HAP-1 (cell line): ENCODE results near the gene CFAP221.
"Not testable (repeated sequence)": the region's sequence is repeated elsewhere in the genome, so short reads cannot be mapped to it uniquely, and the experiment has no call there.

Experiments used
- DNase-seq, 2 experiments: peaks; one replicate each; pipeline ENCODE4 v3.0.0-alpha.2; 2016 to 2020; ENCODE audit warnings: low spot score in 2 of 2
- H3K27me3 ChIP-seq: fragments of 250-450 bp; sonication (Bioruptor Pico); 2 replicates; pipeline ENCODE4 v1.5.1; 2020; ENCODE audit warnings: low read depth, mild to moderate bottlenecking, moderate library complexity
- H3K36me3 ChIP-seq: fragments of 250-450 bp; sonication (Bioruptor Pico); replicated peaks from 2 replicates; pipeline ENCODE4 v1.5.1; 2020; ENCODE audit warnings: mild to moderate bottlenecking
- H3K4me1 ChIP-seq: fragments of 250-450 bp; sonication (Bioruptor Pico); 2 replicates; pipeline ENCODE4 v1.5.1; 2020; ENCODE audit warnings: mild to moderate bottlenecking
- H3K4me3 ChIP-seq: fragments of 250-450 bp; sonication (Bioruptor Pico); 2 replicates; pipeline ENCODE4 v1.5.1; 2020; ENCODE audit warnings: mild to moderate bottlenecking, moderate library complexity
- H3K9me3 ChIP-seq: fragments of 250-450 bp; sonication (Bioruptor Pico); 2 replicates; pipeline ENCODE4 v1.5.1; 2020; ENCODE audit warnings: mild to moderate bottlenecking, moderate library complexity
- in situ Hi-C: fragments of 300-500 bp; cut with MboI; formaldehyde crosslinking; loops from 3 replicates; pipeline ENCODE4 v1.14.3; 2020; ENCODE audit warnings: low sequenced_read_pairs, inconsistent platforms, mixed read lengths

The CFAP221 gene

DNA sequence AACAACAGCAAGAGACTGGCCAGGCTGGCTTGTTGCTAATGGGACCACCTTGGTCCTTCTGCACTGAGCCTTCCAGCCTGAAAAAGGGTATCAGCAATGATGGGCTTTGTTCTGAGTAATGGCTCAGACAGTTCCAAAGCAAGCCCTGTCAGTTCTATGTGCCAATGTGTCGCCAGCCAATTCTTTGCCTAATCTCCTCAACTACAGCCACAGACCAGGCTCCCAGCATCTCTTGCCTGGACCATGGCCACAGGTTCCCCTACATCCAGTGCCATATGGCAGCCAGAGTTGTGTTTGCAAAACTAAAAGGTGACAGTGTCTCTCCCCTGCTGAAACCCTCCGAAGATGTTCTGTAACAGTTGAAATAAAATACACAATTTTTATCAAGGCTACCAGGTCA, 73.2 kb downstream of the CFAP221 start:
- H3K36me3 ChIP-seq = no peaks in the 10 kb centered on the region
- no peak overlapping the region for H3K4me3 ChIP-seq

DNA sequence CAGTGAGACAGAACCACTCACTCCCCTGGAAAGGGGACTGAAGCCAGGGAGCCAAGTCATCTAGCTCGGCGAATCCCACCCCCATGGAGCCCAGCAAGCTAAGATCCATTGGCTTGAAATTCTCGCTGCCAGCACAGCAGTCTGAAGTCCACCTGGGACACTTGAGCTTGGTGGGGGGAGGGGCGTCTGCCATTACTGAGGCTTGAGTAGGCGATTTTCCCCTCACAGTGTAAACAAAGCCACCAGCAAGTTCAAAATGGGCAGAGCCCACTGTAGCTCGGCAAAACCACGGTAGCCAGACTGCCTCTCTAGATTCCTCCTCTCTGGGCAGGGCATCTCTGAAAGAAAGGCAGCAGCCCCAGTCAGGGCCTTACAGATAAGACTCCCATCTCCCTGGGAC, 74.5 kb downstream of the CFAP221 start:
- H3K4me3 ChIP-seq, H3K27me3 ChIP-seq, H3K4me1 ChIP-seq, H3K36me3 ChIP-seq, DNase-seq, H3K9me3 ChIP-seq, in situ Hi-C loops: not testable (repeated sequence)

More for the DNA sequence above, 73.2 kb downstream of the CFAP221 start:
- Histone ChIP-seq H3K27me3 (no peaks in the 10 kb centered on the region), H3K4me1 (no peaks in the 10 kb centered on the region), H3K9me3 (no peaks in the 10 kb centered on the region)
- DNase-seq = no peak
- in situ Hi-C loops = no loop called here

DNA sequence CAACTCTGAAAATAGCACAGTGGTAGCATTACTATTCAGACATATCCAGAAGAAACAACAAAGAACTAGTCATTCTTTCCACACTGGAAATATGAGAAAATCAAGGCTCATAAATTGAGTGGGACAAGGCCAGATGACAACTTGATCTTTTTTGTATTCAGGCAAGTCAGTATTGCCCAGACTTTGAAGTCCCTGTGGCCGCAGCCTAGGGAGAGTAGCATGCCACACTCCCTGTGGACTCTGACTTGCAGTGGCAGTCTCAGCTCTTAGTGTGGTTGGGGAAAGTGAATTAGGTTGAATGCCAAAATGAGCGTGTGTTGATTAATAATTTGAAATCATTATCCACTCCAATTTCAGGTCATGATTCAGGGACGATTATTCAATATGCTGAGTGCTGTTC, 81.0 kb downstream of the CFAP221 start:
- Histone ChIP-seq H3K36me3 (no peaks in the 10 kb centered on the region), H3K4me3 (no peak overlapping the region), H3K9me3 (no peaks in the 10 kb centered on the region), H3K4me1 (no peaks in the 10 kb centered on the region), H3K27me3 (no peaks in the 10 kb centered on the region)
- DNase-seq = no peak
- in situ Hi-C loops = no loop called here

DNA sequence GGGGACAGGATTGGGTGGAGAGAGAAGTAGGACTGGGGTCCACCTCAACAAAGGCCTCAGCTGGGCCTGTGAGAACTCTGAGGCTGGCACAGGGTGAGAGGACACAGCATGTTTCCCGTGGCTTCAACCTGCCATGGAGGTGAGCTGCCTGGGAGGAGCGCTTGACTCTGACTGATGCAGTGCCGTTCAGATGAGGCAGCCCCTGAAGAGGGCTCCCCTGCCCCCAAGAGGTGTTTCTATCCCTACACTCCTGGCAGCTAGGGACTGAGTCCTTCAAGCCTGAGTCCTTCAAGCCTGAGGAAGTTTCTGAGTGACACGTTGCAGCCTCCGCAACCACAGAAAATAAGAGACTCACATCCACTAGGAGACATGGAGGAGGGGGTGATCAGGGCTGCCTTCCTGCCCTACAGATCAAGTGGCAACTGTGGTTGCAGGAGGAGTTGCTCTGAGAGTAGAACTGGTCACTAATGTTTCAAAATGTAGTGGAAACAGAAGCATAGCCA, 85.1 kb downstream of the CFAP221 start:
- H3K27me3 ChIP-seq = no peaks in the 10 kb centered on the region
- no peak for DNase-seq
- no peaks in the 10 kb centered on the region for H3K9me3 ChIP-seq
- H3K4me1 ChIP-seq = no peaks in the 10 kb centered on the region
- H3K36me3 ChIP-seq = no peaks in the 10 kb centered on the region
- in situ Hi-C loops = no loop called here
- no peak overlapping the region for H3K4me3 ChIP-seq

DNA sequence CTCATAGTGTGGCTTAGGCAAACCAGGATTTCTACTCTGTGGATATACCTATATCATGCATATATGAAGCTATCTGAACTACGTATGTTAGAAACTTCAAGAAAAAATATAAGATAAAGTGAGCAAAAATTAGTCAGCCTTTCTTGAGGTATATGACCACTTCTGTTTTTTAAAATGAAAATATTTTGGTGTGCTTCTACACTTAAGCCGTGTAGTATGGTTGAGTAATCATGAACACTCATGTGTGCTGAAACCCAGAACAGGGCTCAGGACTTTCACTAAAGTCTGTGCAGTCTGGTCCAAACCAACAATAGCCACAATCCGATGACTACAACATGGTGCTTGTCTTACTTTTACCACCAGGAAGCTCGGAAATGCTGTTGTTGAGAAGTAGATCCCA, 85.9 kb downstream of the CFAP221 start:
- in situ Hi-C loops = no loop called here
- H3K9me3 ChIP-seq = no peaks in the 10 kb centered on the region
- H3K4me3 ChIP-seq = no peak overlapping the region
- H3K27me3 ChIP-seq = no peaks in the 10 kb centered on the region
- no peak for DNase-seq
- no peaks in the 10 kb centered on the region for H3K36me3 ChIP-seq
- H3K4me1 ChIP-seq = no peaks in the 10 kb centered on the region

DNA sequence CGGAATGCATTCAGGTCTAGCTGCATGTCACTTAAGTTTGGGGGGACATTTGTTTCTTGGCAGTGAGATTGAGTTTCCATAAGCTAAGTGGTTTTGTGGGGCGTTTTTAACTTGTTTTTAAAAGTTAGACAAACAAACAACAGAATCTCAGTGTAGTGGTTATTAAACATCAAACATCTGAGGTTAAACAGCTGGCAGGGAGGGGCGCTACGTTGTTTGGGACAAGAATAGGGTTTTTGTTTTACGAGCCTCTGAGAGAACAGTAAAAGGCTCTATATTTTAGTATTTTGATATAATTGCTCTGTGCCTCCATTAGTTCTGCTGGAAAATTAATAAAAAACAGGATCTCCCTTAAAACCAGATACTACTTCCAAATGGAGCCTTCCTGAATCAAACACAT, 93.1 kb downstream of the CFAP221 start:
- Histone ChIP-seq H3K27me3 (no peaks in the 10 kb centered on the region), H3K36me3 (no peaks in the 10 kb centered on the region), H3K4me3 (no peak overlapping the region), H3K4me1 (no peaks in the 10 kb centered on the region), H3K9me3 (no peaks in the 10 kb centered on the region)
- in situ Hi-C loops = no loop called here
- DNase-seq = no peak

DNA sequence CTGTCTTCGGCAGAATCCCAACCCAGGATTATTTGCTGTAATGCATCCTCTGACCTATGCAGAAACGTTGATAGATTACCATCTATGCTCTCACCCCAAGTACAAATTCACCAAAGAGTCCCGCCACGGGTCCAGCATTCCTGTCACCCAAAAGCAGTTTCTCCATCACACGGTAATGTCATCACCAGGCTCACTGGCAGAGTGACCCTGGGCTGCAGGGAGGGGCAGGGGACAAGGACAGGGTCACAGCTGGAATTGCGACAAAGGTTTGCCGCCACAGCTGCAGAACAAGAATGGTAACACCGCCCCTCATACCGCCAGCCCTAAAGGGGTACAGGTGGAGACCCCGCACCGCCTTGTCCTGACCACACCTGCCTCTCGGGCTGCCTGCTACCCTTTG, 94.0 kb downstream of the CFAP221 start:
- H3K27me3 ChIP-seq = no peaks in the 10 kb centered on the region
- H3K4me1 ChIP-seq = no peaks in the 10 kb centered on the region
- no peaks in the 10 kb centered on the region for H3K36me3 ChIP-seq
- H3K4me3 ChIP-seq = no peak overlapping the region
- no peak for DNase-seq
- H3K9me3 ChIP-seq = no peaks in the 10 kb centered on the region
- in situ Hi-C loops = no loop called here

DNA sequence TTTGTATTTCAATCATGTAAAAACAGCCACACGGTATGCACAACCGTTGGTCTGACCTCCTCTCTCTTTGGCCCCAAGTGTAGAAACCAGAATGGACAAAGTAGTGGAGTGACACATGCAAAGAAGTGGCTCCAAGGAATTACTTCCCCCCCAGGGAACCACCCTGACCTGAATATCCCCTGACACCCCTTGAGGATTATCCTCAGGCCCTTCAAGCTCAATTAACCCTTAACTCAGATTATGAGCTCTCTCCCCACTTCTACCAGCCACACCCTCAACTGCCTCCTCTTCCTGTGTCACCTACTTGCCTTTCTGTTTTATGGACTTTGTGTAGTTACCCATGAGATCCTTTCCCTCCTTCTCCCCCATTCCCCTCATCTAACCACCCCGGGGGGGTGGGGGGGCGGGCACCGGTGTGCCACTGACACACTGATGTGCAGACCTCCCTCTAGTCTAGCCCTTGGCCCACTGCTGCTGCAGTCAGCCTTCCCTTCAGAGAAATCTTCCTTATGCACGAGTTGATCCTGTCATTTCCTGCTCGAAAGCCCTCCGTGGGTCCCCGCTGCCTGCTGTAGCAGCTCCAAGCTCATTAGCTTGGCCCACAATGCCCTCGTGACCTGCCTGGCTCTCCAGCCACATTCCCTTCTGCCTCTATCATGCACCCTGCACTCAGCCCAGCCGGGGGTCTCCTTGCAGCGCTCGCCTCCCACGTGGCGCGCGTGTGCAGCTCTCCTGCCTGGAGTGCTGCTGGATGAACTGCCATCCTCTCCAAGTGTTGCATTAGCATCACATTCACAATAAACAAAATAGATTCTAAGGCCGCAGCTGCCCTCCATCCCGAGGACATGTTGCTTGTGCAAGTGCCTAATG, 94.7 kb downstream of the CFAP221 start:
- Histone ChIP-seq H3K4me3 (no peak overlapping the region), H3K36me3 (no peaks in the 10 kb centered on the region), H3K4me1 (no peaks in the 10 kb centered on the region), H3K9me3 (no peaks in the 10 kb centered on the region), H3K27me3 (no peaks in the 10 kb centered on the region)
- no peak for DNase-seq
- in situ Hi-C loops = no loop called here

DNA sequence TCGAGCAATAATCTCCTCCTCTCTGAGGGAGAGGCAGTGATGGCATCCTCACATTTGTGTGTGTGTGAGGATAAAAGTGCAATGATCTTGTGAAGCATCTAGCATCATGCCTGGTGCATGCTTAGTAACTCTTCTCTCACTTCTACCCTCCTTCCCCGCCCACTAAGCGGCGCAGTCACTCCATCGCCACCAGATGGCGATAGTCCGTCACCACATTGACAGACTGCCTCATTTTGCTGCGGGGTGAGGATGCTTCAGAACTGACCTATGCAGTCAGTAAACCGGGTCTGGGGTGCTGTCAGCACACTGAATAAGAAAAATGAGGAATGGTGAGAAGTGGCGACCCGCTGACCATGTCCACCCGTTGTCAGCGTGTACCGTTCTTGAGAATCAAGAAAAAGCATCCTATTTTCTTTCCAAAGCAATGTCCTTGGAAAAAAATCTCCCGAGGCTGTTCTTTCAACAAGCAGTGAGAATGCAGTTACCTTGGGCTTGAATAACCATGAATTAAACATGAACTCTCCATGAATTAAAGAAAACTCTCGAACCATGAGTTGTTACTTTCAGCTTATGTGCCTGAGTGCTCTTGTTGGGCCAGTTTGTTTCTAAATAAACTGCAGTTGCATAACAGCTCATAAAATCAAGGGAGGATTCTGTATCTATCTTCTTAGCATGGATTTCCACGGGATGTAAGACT, 97.5 kb downstream of the CFAP221 start:
- peak; percentile 57 to 82 for DNase-seq
- no peaks in the 10 kb centered on the region for H3K4me1 ChIP-seq
- in situ Hi-C loops = no loop called here

DNA sequence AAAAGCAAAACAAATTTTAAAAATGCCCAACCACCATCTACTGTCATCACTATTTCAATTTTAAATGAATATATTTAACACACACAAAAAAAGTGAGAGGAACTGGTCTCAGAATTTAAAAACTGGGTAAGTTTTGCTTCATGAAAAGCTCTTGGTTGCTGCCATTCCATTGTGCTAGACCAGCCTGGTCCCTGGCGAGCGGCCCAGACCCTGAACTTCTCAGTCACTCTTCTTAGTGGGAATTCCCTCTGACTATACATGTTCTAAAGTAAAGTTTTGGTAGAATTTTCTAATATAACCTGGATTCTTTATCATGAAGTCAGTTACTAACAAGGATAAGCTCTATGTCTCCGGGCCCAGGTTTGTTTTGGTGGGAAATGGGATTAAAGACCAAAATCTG, 99.9 kb downstream of the CFAP221 start:
- DNase-seq = no peak
- no peaks in the 10 kb centered on the region for H3K36me3 ChIP-seq
- H3K9me3 ChIP-seq = no peaks in the 10 kb centered on the region
- in situ Hi-C loops = no loop called here
- H3K27me3 ChIP-seq = no peaks in the 10 kb centered on the region
- no peak overlapping the region for H3K4me3 ChIP-seq
- no peaks in the 10 kb centered on the region for H3K4me1 ChIP-seq

More for the DNA sequence above, 97.5 kb downstream of the CFAP221 start:
- no peak overlapping the region for H3K4me3 ChIP-seq
- no peaks in the 10 kb centered on the region for H3K27me3 ChIP-seq
- H3K36me3 ChIP-seq = no peaks in the 10 kb centered on the region
- no peaks in the 10 kb centered on the region for H3K9me3 ChIP-seq

DNA sequence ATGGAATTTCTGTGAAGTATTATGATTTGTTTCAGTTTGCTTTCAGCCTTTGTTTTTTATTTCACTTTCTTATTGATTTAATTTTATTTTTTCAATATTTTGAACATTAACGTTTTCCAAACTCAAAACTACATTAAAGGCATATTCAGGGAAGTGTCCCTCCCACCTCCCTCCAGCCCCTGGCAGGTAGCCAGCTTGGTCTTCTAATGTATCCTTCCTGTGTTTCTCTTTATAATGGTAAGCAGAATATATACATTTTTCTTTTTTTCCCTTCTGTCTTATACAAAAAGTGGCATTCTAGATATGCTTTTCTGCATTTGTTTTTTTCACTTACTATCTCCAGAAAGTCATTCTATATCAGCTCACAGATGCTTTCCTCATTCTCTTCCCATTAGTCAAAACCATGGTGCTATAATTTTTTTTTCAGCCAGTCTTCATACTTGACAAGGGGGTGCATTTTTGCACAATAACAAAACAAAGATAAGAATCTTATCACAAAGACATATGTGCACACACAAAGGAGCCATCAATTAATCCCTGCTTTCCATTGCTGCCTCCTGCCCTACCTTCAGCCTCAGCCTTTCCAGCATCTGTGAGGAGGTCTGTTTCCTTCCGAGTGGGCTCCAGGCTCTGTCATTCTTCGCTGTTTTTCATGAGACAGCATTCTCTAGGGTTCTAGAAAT, 101.1 kb downstream of the CFAP221 start:
- H3K27me3 ChIP-seq = no peaks in the 10 kb centered on the region
- peaks cover 2% of the 10 kb centered on the region; the same call in 1 of the 2 replicates for H3K9me3 ChIP-seq
- H3K36me3 ChIP-seq = no peaks in the 10 kb centered on the region
- no peaks in the 10 kb centered on the region for H3K4me1 ChIP-seq
- H3K4me3 ChIP-seq = no peak overlapping the region
- in situ Hi-C loops = no loop called here
- DNase-seq = no peak

DNA sequence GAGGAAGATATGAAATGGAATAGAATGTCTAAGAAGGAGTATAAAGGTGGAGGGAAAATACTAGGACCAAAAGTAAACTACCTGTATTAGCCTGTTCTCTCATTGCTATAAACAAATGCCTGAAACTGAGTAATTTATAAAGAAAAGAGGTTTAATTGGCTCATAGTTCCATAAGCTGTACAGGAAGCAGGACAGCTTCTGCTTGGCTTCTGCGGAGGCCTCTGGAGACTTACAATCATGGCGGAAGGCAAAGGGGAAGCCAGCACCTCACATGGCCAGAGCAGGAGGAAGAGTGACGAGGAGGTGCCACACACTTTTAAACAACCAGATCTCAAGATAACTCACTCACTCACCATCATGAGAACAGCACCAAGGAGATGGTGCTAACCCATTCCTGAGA, 101.9 kb downstream of the CFAP221 start:
- Histone ChIP-seq H3K4me3 (no peak overlapping the region), H3K36me3 (no peaks in the 10 kb centered on the region), H3K4me1 (no peaks in the 10 kb centered on the region), H3K27me3 (0 out of 2 replicates have a peak, but pooled peaks cover 3% of the 10 kb centered on the region), H3K9me3 (peaks cover 2% of the 10 kb centered on the region; the same call in 1 of the 2 replicates)
- no peak for DNase-seq
- in situ Hi-C loops = no loop called here

DNA sequence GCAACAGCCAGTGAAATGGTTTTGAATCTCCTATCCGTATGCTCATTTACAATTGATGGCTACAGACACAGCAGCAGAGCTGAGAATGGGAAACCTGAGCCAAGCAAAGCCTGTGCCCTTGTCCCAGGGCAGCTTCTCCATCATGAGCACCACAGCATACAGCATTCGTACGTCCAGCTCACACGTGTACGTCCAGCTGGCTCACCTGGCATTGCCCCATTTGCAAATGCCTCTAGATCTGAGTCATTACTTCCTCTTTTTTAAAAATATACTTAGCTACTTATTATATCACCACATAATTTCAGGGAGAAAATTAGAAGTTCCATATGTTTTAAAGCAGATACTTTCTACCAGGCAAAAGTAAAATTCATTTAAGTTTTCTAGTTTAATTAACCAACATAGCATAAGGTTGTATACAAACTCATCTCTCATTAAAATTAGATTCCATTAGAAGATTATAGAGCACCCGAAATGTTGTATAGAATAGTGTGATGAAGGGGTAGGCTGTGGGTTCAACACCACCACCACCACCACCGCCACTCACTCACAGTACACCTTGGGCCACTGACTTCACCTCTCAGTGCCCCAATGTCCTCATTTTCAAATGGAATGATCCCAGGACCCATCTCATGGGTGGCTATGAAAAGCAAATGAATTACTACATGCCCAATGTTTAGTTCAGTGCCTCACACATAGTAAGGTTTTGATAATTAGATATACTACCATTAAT, 103.4 kb downstream of the CFAP221 start:
- DNase-seq = no peak
- no peaks in the 10 kb centered on the region for H3K4me1 ChIP-seq
- peaks cover 7% of the 10 kb centered on the region; the same call in 1 of the 2 replicates for H3K27me3 ChIP-seq
- peaks cover 2% of the 10 kb centered on the region; the same call in 1 of the 2 replicates for H3K9me3 ChIP-seq
- in situ Hi-C loops = no loop called here
- H3K36me3 ChIP-seq = no peaks in the 10 kb centered on the region
- no peak overlapping the region for H3K4me3 ChIP-seq
